Fibroblast of the aortic adventitia (primary cell): ENCODE data around the gene AKR1E2. TPM values are rescaled to one million over a fixed set of nuclear protein-coding genes. Genes with fewer than 3 reads are reported as not detected.

Experiments
- DNase-seq: peaks from one replicate; pipeline ENCODE4 v3.0.0-alpha.2; 2010; ENCODE audit warnings: low read depth
- H3K4me3 ChIP-seq: 2 replicates; pipeline ENCODE4 v1.5.1; 2011; ENCODE audit warnings: low read depth, mild to moderate bottlenecking, control low read depth, low read length, moderate library complexity
- total RNA-seq: library from RNA; depleted of rRNA; stranded (reverse); fragments of >200 nt; gene quantifications from 2 replicates; pipeline ENCODE4 v1.2.3, GENCODE V29; 2012; ENCODE audit warnings: low replicate concordance
- TF ChIP-seq, protein P1 (sequence below): IDR thresholded peaks from 2 replicates; pipeline ENCODE4 v1.5.1; 2011; ENCODE audit warnings: mild to moderate bottlenecking, low read length, control low read depth, inconsistent platforms; ENCODE audit not compliant: insufficient read depth

AKR1E2 gene
- total RNA-seq, result 1.3 and 4.6 TPM in 2 replicates

GRCh38 chr10:4825868-4826791, at the start of gene AKR1E2:
Gene AKR1E2, plus strand, starts transcription at chr10:4826207. Its CDS starts 118 bp downstream, at chr10:4826325.
- DNase-seq, result peak; percentile 73
- TF ChIP-seq, protein P1, sequence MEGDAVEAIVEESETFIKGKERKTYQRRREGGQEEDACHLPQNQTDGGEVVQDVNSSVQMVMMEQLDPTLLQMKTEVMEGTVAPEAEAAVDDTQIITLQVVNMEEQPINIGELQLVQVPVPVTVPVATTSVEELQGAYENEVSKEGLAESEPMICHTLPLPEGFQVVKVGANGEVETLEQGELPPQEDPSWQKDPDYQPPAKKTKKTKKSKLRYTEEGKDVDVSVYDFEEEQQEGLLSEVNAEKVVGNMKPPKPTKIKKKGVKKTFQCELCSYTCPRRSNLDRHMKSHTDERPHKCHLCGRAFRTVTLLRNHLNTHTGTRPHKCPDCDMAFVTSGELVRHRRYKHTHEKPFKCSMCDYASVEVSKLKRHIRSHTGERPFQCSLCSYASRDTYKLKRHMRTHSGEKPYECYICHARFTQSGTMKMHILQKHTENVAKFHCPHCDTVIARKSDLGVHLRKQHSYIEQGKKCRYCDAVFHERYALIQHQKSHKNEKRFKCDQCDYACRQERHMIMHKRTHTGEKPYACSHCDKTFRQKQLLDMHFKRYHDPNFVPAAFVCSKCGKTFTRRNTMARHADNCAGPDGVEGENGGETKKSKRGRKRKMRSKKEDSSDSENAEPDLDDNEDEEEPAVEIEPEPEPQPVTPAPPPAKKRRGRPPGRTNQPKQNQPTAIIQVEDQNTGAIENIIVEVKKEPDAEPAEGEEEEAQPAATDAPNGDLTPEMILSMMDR, result no peak
- peak within 1 kb of the TSS; percentile 60 for H3K4me3 ChIP-seq

- TF ChIP-seq, protein P1, result no peak
- H3K4me3 ChIP-seq, result no peak overlapping the region
- DNase-seq, result no peak
These were observed 49.8 kb upstream of the AKR1E2 start for GRCh38 chr10:4776234-4776638.

GRCh38 chr10:4778761-4779160, 47.2 kb upstream of the AKR1E2 start:
- H3K4me3 ChIP-seq, result no peak overlapping the region
- TF ChIP-seq, protein P1, result no peak

DNA sequence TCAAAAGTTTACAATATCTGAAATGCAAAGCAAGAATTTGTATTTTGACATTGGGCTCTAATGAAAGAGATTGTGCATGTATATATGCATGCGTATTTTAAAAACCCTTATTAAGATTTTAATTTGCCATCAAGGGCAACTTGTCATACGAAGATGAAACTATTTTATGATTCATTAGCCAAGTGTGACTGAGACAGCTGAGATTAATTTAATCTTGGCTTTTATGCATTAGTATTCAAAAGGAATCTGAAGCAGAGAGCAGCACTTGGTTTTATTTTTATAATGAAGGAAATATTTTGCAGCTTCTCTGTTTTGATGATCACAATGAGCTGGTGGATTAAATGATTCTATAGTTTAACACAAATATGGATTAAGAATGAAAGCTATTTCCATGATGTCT, 45.9 kb upstream of the AKR1E2 start:
- TF ChIP-seq, protein P1, result no peak
- no peak for DNase-seq
- no peak overlapping the region for H3K4me3 ChIP-seq

More at GRCh38 chr10:4778761-4779160, 47.2 kb upstream of the AKR1E2 start:
- peak; percentile 30 for DNase-seq

DNA sequence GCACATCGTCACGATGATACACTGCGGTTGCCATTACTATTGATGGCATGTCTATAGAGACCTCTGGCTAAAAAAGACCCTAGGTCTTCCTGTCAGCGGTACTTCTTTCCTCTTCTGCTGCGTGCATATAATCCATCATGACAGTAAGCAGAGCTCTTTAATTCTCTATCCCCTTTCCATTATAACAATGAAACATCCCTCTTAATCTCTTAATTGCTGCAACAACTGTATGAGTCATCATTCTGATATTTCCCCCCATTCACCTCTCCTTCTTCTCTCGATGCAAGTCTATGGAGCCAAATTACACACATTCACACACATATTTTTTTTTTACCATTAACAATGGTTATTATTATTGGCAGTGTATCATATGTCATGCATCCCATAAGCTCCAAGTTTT, 45.2 kb upstream of the AKR1E2 start:
- TF ChIP-seq, protein P1, result no peak
- DNase-seq, result peak; percentile 93
- H3K4me3 ChIP-seq, result peak overlapping the region; percentile 18

DNA sequence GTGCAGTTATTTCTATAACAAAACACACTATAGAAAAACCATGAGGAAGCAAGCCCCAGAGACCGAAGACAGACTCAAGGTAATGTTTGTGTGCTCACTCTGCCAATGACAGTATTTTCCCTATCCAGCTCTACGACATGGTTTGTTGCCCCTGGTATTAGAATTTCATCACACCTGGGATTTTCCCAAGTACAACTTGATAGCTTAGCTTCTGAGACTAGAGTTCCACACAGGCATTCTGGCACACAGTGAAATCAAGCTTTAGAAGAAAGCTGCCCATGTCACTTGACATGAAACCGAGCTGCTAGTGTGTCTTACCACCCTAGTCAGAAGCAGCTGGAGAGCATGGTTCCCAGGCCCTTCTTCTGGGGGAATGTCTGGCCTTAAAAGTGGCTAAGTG, 44.1 kb upstream of the AKR1E2 start:
- no peak for DNase-seq
- H3K4me3 ChIP-seq, result no peak overlapping the region
- TF ChIP-seq, protein P1, result no peak
